Measurements from ENCODE around the gene KIAA0753. TPM values are rescaled to one million over a fixed set of nuclear protein-coding genes. Genes with fewer than 3 reads are reported as not detected.

The KIAA0753 gene
- total and polyA plus RNA-seq, 2 of the 8 experiments (the other 6 are each of a cell fraction or from before 2014, with no cell fraction given): 5.0 to 27.1 TPM

GRCh38 chr17:6591599-6592158 is 48.8 kb downstream of the KIAA0753 start:
- H4K20me1 ChIP-seq (replicated peaks in 1 of 2; ENCODE audit: control insufficient read depth in 1 of 2, insufficient read depth in 2 of 2, low read length in 2 of 2): no peaks in the 10 kb centered on the region
- 82% methylated on average over 7 of the region's 7 CpGs; no CpG with 5 or more reads in 1 of the 2 experiments for WGBS, 2 experiments (ENCODE audit: extremely low coverage in 1 of 2, insufficient coverage in 1 of 2, insufficient read length in 1 of 2, insufficient replicate concordance in 2 of 2, low coverage in 1 of 2, low lambda C conversion rate in 2 of 2, missing lambda C conversion rate in 1 of 2)
- DNase-seq (ENCODE audit: low read depth in 1 of 2, low spot score in 2 of 2) (no peak), FAIRE-seq (no peak)
- no peak overlapping the region for H3K14ac ChIP-seq (ENCODE audit: insufficient read length)
- H2BK20ac ChIP-seq (ENCODE audit: low read length): no peak overlapping the region
- peak overlapping the region; percentile 69; the same call in 1 of the 2 replicates for H2BK12ac ChIP-seq (ENCODE audit: low read depth, low read length)
- no peak overlapping the region for H4K91ac ChIP-seq (replicated peaks; ENCODE audit: insufficient read length, low read length)
- no peak overlapping the region for H3K4me2 ChIP-seq (ENCODE audit: insufficient read depth in 1 of 2, low read depth in 2 of 2, low read length in 2 of 2)
- no peaks in the 10 kb centered on the region for H3K79me1 ChIP-seq (ENCODE audit: low read depth, low read length)
- no peak for TF ChIP-seq ASH2L (IDR thresholded peaks at IDR 0.05; ENCODE audit: low read length)
- TF ChIP-seq CHD2 (IDR thresholded peaks at IDR 0.05; ENCODE audit: low read length): no peak
- TF ChIP-seq POU5F1 (IDR thresholded peaks at IDR 0.05; ENCODE audit: low read depth, low read length): no peak
- no peak for TF ChIP-seq KDM1A (IDR thresholded peaks at IDR 0.05; ENCODE audit: borderline replicate concordance, low read length)
- TF ChIP-seq SIRT6 (IDR thresholded peaks at IDR 0.05; ENCODE audit: low read length): no peak
- H3K18ac ChIP-seq (ENCODE audit: extremely low read depth, low read length): no peak overlapping the region
- H3K4me1 ChIP-seq (replicated peaks in 1 of 4; ENCODE audit: control insufficient read depth in 3 of 4, insufficient read depth in 4 of 4, low read length in 3 of 4): no peaks in the 10 kb centered on the region
- H3K4ac ChIP-seq (replicated peaks; ENCODE audit: insufficient read length, low read depth, low read length): no peak overlapping the region
- H3K27ac ChIP-seq (ENCODE audit: low read depth, low read length): no peak overlapping the region
- H2AK5ac ChIP-seq (ENCODE audit: low read depth, low read length): no peak overlapping the region
- H2BK15ac ChIP-seq (ENCODE audit: low read length): no peak overlapping the region
- H2AFZ ChIP-seq (ENCODE audit: low read length): no peak overlapping the region
- no peak overlapping the region for H3K9ac ChIP-seq (replicated peaks in 1 of 4; ENCODE audit: extremely low read depth in 1 of 4, low read depth in 3 of 4, low read length in 3 of 4)
- no peak overlapping the region for H3K56ac ChIP-seq (replicated peaks; ENCODE audit: insufficient read length, low read depth, low read length)
- H3K27me3 ChIP-seq (replicated peaks in 1 of 4; ENCODE audit: control insufficient read depth in 3 of 4, extremely low read depth in 1 of 4, insufficient read depth in 3 of 4, low read length in 3 of 4): no peaks in the 10 kb centered on the region
- no peaks in the 10 kb centered on the region for H3K79me2 ChIP-seq (ENCODE audit: control insufficient read depth in 1 of 2, insufficient read depth in 2 of 2, low read length in 2 of 2)
- H3K9me3 ChIP-seq (ENCODE audit: insufficient read depth in 2 of 2, low read depth in 1 of 2, low read length in 1 of 2): no peaks in the 10 kb centered on the region
- H3K4me3 ChIP-seq (ENCODE audit: extremely low read depth in 1 of 4, insufficient read depth in 2 of 4, low read depth in 3 of 4, low read length in 4 of 4): no peak overlapping the region
- no peak overlapping the region for H2BK120ac ChIP-seq (replicated peaks; ENCODE audit: low read depth, low read length)
- H3K23me2 ChIP-seq (ENCODE audit: low read depth, low read length): no peaks in the 10 kb centered on the region
- peak overlapping the region; percentile 12; the same call in 1 of the 2 replicates for H2BK5ac ChIP-seq (ENCODE audit: low read depth, low read length)
- H3K36me3 ChIP-seq (ENCODE audit: control insufficient read depth in 2 of 4, insufficient read depth in 4 of 4, low read length in 3 of 4): peaks cover 15 to 52% (median 32%) of the 10 kb centered on the region in 4 experiments; a peak in 7 of 8 replicates
- ChIA-PET POLR2A (ENCODE audit: partially characterized antibody) (interaction anchor here (1.5 kb wide), 1 partner anchor 10 kb away, joined by 4 read pairs; no protein-coding TSS in a partner anchor), CTCF (ENCODE audit: partially characterized antibody) (interaction anchor here (1.7 kb wide), 1 partner anchor 119 kb away, joined by 4 read pairs; no protein-coding TSS in a partner anchor)
- H3K23ac ChIP-seq (ENCODE audit: insufficient read length): no peak overlapping the region
- H4K8ac ChIP-seq (ENCODE audit: extremely low read depth, insufficient read depth, low read length): no peak overlapping the region
- H4K5ac ChIP-seq (ENCODE audit: insufficient read length, low read depth, low read length): no peak overlapping the region
